ENCODE results near the gene PSMB7.

GRCh38 chr9:124426361-124426760 lies 11.1 kb upstream of the PSMB7 start:
- TF ChIP-seq, protein P1, sequence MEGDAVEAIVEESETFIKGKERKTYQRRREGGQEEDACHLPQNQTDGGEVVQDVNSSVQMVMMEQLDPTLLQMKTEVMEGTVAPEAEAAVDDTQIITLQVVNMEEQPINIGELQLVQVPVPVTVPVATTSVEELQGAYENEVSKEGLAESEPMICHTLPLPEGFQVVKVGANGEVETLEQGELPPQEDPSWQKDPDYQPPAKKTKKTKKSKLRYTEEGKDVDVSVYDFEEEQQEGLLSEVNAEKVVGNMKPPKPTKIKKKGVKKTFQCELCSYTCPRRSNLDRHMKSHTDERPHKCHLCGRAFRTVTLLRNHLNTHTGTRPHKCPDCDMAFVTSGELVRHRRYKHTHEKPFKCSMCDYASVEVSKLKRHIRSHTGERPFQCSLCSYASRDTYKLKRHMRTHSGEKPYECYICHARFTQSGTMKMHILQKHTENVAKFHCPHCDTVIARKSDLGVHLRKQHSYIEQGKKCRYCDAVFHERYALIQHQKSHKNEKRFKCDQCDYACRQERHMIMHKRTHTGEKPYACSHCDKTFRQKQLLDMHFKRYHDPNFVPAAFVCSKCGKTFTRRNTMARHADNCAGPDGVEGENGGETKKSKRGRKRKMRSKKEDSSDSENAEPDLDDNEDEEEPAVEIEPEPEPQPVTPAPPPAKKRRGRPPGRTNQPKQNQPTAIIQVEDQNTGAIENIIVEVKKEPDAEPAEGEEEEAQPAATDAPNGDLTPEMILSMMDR (IDR thresholded peaks at IDR 0.05) = no peak
- no peak for TF ChIP-seq POLR2A (IDR thresholded peaks at IDR 0.05)
